MCF 10A (cell line): ENCODE results near the gene C10orf95. TPM values are rescaled to one million over a fixed set of nuclear protein-coding genes. Genes with fewer than 3 reads are reported as not detected.
A peak's percentile ranks its signal among the peaks of the same experiment; 100 is the strongest.
"Not testable (repeated sequence)": the region's sequence is repeated elsewhere in the genome, so short reads cannot be mapped to it uniquely, and the experiment has no call there.

ENCODE experiments used
- Bru-seq: library from RNA; stranded (reverse); fragments of 400-500 nt; gene quantifications from one replicate; lab custom pipeline; 2021; lab: Mats Ljungman, UMichigan
- BruChase-seq, 2 experiments: library from RNA; stranded (reverse); fragments of 400-500 nt; gene quantifications; one replicate each; lab custom pipeline; 2021; lab: Mats Ljungman, UMichigan
- BruUV-seq: library from RNA; stranded (reverse); fragments of 400-500 nt; replicated peaks from 2 replicates; lab custom pipeline; 2021; lab: Mats Ljungman, UMichigan
- CTCF ChIA-PET: fragments of 300-600 bp; sonication (Branson Sonifier 250); formaldehyde crosslinking; extraction: SDS; loops from one replicate; lab custom pipeline; 2021; ENCODE audit warnings: antibody characterized with exemption, inconsistent platforms; lab: Yijun Ruan, JAX
- POLR2A ChIA-PET: fragments of 300-600, 350-650 bp; sonication (Branson Sonifier 250); formaldehyde crosslinking; extraction: SDS; loops from one replicate; lab custom pipeline; 2020; ENCODE audit warnings: antibody characterized with exemption, inconsistent platforms; lab: Yijun Ruan, JAX
- DNase-seq: peaks from one replicate; pipeline ENCODE4 v3.0.0-alpha.2; 2018; ENCODE audit not compliant: unreplicated experiment
- H3K27ac Mint-ChIP-seq: one replicate; pipeline ENCODE4 v1.8.0; 2022; ENCODE audit warnings: mild to moderate bottlenecking, low read depth, mixed read lengths; ENCODE audit not compliant: unreplicated experiment
- H3K27me3 Mint-ChIP-seq: one replicate; pipeline ENCODE4 v1.8.0; 2022; ENCODE audit warnings: mixed read lengths; ENCODE audit not compliant: insufficient read depth, unreplicated experiment
- H3K36me3 Mint-ChIP-seq: one replicate; pipeline ENCODE4 v1.8.0; 2022; ENCODE audit warnings: mild to moderate bottlenecking, moderate library complexity, mixed read lengths; ENCODE audit not compliant: insufficient read depth, unreplicated experiment
- H3K4me1 Mint-ChIP-seq: one replicate; pipeline ENCODE4 v1.8.0; 2022; ENCODE audit warnings: mixed read lengths; ENCODE audit not compliant: insufficient read depth, unreplicated experiment
- H3K4me3 Mint-ChIP-seq: one replicate; pipeline ENCODE4 v1.8.0; 2022; ENCODE audit warnings: mild to moderate bottlenecking, moderate library complexity, mixed read lengths; ENCODE audit not compliant: unreplicated experiment
- H3K9me3 Mint-ChIP-seq: one replicate; pipeline ENCODE4 v1.8.0; 2022; ENCODE audit warnings: mixed read lengths; ENCODE audit not compliant: unreplicated experiment
- intact Hi-C: fragments of 100-400 bp; cut with micrococcal nuclease; formaldehyde crosslinking; loops from 2 replicates; pipeline ENCODE4 v1.14.1; 2022
- long read RNA-seq: library from polyadenylated mRNA; stranded (forward); transcript quantifications from one replicate; pipeline ENCODE4 v2.0.0, GENCODE V29; 2022
- total RNA-seq: library from RNA; stranded (reverse); gene quantifications from 2 replicates; pipeline ENCODE4 v1.2.3, GENCODE V29; 2022
- TF ChIP-seq, protein P1 (sequence below): fragments of 200-600 bp; IDR thresholded peaks from one replicate; pipeline ENCODE4 v1.8.0; 2022; ENCODE audit warnings: antibody characterized with exemption, mild to moderate bottlenecking; ENCODE audit not compliant: unreplicated experiment

The C10orf95 gene
- 0.49 and 0.63 TPM in 2 replicates for total RNA-seq
- Bru-seq, nascent RNA = percentile 27 among the genes with signal in this experiment
- BruChase-seq, experiment 1, labeled RNA remaining after a 6-hour chase = percentile 30 among the genes with signal in this experiment
- percentile 24 among the genes with signal in this experiment for BruChase-seq, experiment 2, labeled RNA remaining after a 2-hour chase
- long read RNA-seq, partial matches to known transcripts = 0 of 13 reads
- long read RNA-seq, other reads (novel, unspliced or antisense) = 11 of 13 reads

DNA sequence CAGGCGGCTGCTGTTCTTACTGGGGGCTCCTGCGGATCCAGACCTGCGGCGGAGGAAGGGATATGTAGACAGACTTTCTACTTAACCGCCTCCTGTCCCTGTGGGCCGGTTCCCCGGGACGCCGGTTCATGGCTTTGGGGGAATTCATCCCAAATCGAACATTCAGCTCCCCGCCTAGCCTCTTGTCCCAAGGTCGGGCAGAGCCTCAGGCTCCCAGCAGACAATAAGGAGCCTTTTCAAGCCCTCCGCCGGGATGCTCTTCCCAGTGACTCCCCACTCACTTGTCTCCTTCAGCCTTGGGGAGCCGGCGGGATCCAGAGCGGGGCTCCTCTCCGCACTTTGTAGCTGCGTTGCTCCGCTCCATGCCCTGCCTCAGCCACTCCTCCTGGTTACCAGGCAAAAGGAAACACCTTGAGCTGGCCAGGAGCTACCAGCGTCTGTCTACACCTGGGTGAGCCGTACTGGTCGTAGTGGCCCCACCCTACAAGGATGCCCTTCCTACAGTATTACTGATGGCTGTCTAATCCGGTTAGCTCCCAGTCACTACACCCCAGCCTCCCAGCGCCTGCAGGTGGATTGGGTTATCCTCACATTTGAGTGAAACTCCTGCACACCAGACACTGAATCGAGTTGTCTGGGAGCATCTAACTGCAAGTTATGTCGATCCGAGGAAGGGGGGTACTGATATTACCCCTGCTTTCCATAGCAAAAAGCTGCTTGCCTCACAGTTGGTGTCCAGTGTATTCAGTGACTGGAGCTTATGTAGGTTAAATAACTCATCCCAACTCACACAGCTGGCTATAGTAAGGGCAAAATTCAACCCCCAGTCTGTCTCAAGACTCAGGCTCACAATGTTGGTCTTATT lies at the start of gene C10orf95:
C10orf95 (minus strand) TSS at position 439 of the 865 bp plus-strand sequence. CDS start 450 bp downstream, outside the sequence.
- H3K36me3 Mint-ChIP-seq = peaks cover 23% of the 10 kb centered on the region
- TF ChIP-seq, protein P1, sequence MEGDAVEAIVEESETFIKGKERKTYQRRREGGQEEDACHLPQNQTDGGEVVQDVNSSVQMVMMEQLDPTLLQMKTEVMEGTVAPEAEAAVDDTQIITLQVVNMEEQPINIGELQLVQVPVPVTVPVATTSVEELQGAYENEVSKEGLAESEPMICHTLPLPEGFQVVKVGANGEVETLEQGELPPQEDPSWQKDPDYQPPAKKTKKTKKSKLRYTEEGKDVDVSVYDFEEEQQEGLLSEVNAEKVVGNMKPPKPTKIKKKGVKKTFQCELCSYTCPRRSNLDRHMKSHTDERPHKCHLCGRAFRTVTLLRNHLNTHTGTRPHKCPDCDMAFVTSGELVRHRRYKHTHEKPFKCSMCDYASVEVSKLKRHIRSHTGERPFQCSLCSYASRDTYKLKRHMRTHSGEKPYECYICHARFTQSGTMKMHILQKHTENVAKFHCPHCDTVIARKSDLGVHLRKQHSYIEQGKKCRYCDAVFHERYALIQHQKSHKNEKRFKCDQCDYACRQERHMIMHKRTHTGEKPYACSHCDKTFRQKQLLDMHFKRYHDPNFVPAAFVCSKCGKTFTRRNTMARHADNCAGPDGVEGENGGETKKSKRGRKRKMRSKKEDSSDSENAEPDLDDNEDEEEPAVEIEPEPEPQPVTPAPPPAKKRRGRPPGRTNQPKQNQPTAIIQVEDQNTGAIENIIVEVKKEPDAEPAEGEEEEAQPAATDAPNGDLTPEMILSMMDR = no peak
- no peak for DNase-seq
- intact Hi-C loops = no loop called here
- BruUV-seq = TSS peak; percentile 8
- CTCF ChIA-PET = interaction anchor here (0.6 to 2.7 kb wide), 21 partner anchors 10 to 615 kb away, joined by 3 to 15 read pairs (median 4); partner anchors contain the start of gene ACTR1A
- POLR2A ChIA-PET = interaction anchor here (0.5 to 6.3 kb wide), 28 partner anchors 10 to 1420 kb away, joined by 3 to 85 read pairs (median 4); partner anchors contain the start of genes ACTR1A, ARL3, ARMH3 and BORCS7
- no peaks in the 10 kb centered on the region for H3K9me3 Mint-ChIP-seq
- peaks cover 14% of the 10 kb centered on the region for H3K4me1 Mint-ChIP-seq
- H3K27ac Mint-ChIP-seq = peak within 1 kb of the TSS; percentile 80
- H3K27me3 Mint-ChIP-seq = no peaks in the 10 kb centered on the region
- peak within 1 kb of the TSS; percentile 89 for H3K4me3 Mint-ChIP-seq

DNA sequence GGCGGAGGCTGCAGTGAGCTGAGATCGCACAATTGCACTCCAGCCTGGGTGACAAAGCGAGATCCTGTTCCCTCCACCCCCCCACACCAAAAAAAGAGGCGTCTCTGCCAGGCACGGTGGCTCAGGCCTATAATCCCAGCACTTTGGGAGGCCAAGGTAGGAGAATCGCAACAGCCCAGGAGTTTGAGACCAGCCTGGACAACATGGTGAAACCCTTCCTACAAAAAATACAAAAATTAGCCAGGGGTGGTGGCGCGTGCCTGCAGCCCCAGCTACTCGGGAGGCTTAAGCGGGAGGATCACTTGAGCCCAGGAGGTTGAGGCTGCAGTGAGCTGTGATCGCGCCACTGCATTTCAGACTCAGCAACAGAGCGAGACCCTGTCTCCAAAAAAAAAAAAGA lies 49.3 kb upstream of the C10orf95 start:
- H3K9me3 Mint-ChIP-seq, BruUV-seq: not testable (repeated sequence)
- POLR2A ChIA-PET = interaction anchor here (0.6 to 4.9 kb wide), 11 partner anchors 10 to 387 kb away, joined by 3 to 51 read pairs (median 4); partner anchors contain the start of genes C10orf95, FBXL15 and TRIM8

DNA sequence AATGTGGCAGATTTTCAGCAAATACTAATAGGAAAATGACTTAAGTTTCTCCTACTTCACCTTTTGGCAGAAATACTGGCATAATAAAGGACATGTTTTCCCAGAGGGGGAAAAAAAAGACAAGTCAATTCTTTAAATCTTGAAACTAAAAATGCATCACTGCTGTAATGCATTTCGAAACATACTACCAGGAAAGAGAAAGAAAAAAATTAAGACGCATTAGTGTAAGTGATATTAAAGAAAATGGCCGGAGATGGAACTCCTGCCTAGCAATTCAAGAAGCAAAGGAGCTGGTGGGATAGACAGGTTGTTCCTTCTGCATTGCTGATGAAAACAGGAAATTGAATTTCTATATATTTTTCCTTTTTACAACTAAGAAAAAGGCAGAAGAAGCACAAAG lies 48.0 kb upstream of the C10orf95 start:
- Mint-ChIP-seq H3K36me3 (peaks cover 30% of the 10 kb centered on the region), H3K9me3 (no peaks in the 10 kb centered on the region), H3K4me1 (peaks cover 9% of the 10 kb centered on the region), H3K27me3 (no peaks in the 10 kb centered on the region), H3K4me3 (peak overlapping the region; percentile 39), H3K27ac (peak overlapping the region; percentile 64)
- CTCF ChIA-PET = interaction anchor here (0.7 to 1.6 kb wide), 3 partner anchors 21 to 805 kb away, joined by 3 to 5 read pairs (median 4); no protein-coding TSS in a partner anchor
- intact Hi-C loops = no loop called here
- DNase-seq = no peak
- POLR2A ChIA-PET = interaction anchor here (0.7 to 1.3 kb wide), 3 partner anchors 14 to 142 kb away, joined by 3 to 4 read pairs (median 3); no protein-coding TSS in a partner anchor
- BruUV-seq = no TSS peak
- TF ChIP-seq, protein P1 = no peak

More for the DNA sequence above, 49.3 kb upstream of the C10orf95 start:
- H3K27ac Mint-ChIP-seq, intact Hi-C loops, H3K27me3 Mint-ChIP-seq, DNase-seq, H3K4me3 Mint-ChIP-seq: not testable (repeated sequence)
- H3K36me3 Mint-ChIP-seq = peaks cover 26% of the 10 kb centered on the region
- CTCF ChIA-PET = interaction anchor here (0.6 to 2.4 kb wide), 11 partner anchors 10 to 670 kb away, joined by 3 to 9 read pairs (median 3); no protein-coding TSS in a partner anchor
- H3K4me1 Mint-ChIP-seq = peaks cover 16% of the 10 kb centered on the region

- Mint-ChIP-seq H3K4me1 (peaks cover 17% of the 10 kb centered on the region), H3K4me3 (no peak overlapping the region), H3K27me3 (no peaks in the 10 kb centered on the region), H3K27ac (no peak overlapping the region), H3K9me3 (no peaks in the 10 kb centered on the region), H3K36me3 (peaks cover 44% of the 10 kb centered on the region)
- POLR2A ChIA-PET = interaction anchor here (0.7 kb wide), 2 partner anchors 144 to 762 kb away, joined by 3 read pairs; no protein-coding TSS in a partner anchor
- BruUV-seq = no TSS peak
- intact Hi-C loops = no loop called here
- DNase-seq = no peak
- TF ChIP-seq, protein P1 = no peak
- CTCF ChIA-PET = interaction anchor here (0.5 to 2.1 kb wide), 5 partner anchors 19 to 477 kb away, joined by 3 to 15 read pairs (median 4); no protein-coding TSS in a partner anchor
These were observed 46.2 kb upstream of the C10orf95 start for GRCh38 chr10:102497545-102497944.
